GM12892 (cell line): ENCODE results near the gene FBXO41.

Experiments used
- DNase-seq: peaks from one replicate; pipeline ENCODE4 v3.0.0; 2011; ENCODE audit not compliant: insufficient read length
- FAIRE-seq: peaks from 2 replicates; lab custom pipeline; 2011; peaks lifted over from hg19 to GRCh38; lab: Jason Lieb, UNC
- POLR2A ChIP-seq: IDR thresholded peaks from 2 replicates; pipeline ENCODE4 v1.6.1; 2011; ENCODE audit warnings: low read depth, low read length, control low read depth
- POLR2AphosphoS5 ChIP-seq: IDR thresholded peaks from 2 replicates; pipeline ENCODE4 v1.6.1; 2011; ENCODE audit warnings: low read depth, low read length, control low read depth
- TAF1 ChIP-seq: IDR thresholded peaks from 2 replicates; pipeline ENCODE4 v1.6.1; 2011; ENCODE audit warnings: low read depth, mild to moderate bottlenecking, control low read depth, low read length, borderline replicate concordance

The FBXO41 gene

DNA sequence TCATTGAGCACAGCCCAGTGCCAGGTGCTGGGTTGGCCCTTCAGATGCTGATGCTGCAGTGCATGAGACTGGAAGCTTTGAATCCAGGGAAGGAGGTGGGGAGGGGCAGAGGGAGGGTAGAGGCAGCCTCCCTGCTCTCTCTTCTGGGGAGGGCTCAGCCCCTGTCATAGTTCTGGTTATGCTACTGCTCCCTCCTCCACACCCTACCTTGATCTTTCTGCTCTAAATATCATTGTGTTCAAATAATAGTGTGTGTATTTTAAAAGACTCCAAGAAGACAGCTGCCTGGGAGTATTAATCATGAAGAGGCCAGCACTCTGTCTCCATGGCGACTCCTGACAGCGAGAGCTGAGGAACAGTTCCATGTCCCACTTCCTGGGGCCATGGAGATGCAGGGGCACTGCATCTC is 12.9 kb upstream of the FBXO41 start:
- FAIRE-seq (no peak), DNase-seq (no peak)
- no peak for TF ChIP-seq POLR2AphosphoS5
- TF ChIP-seq POLR2A, result no peak
- TF ChIP-seq TAF1, result no peak

DNA sequence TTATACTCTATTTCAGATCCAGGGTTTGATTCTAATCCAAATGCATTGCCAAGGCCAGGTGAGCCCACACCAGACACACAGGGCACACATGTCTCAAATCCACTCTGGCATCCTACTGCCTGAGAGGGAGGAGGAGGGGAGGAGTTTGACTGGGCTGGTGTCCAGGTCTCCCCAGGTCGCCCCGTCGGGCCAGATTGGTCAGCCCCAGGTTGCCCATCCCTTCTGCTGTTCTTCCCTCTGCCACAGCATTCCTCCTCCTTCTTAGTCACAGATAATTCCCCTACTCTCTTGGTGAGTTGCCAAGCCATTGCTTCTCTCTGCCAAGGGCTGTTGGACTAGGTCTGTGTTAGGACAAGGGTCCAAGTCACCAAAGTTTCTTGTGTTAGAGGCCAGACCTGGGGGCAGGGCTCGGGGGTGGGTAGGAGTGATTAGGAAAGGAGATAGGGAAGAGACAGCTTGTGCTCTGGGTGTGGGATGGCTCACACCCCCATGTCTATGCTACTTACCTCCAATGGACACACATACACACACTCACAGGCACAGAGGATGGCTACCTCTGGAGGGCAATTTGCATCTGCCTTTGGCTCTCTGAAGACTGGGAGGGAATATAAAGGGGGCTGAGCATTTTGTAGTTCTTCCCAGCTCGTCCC is 11.6 kb upstream of the FBXO41 start:
- TF ChIP-seq POLR2AphosphoS5 (no peak), POLR2A (no peak), TAF1 (no peak)
- FAIRE-seq (no peak), DNase-seq (no peak)

GRCh38 chr2:73294239-73294638 is 10.0 kb upstream of the FBXO41 start:
- FAIRE-seq (no peak), DNase-seq (no peak)
- TF ChIP-seq POLR2AphosphoS5 (no peak), POLR2A (no peak), TAF1 (no peak)

DNA sequence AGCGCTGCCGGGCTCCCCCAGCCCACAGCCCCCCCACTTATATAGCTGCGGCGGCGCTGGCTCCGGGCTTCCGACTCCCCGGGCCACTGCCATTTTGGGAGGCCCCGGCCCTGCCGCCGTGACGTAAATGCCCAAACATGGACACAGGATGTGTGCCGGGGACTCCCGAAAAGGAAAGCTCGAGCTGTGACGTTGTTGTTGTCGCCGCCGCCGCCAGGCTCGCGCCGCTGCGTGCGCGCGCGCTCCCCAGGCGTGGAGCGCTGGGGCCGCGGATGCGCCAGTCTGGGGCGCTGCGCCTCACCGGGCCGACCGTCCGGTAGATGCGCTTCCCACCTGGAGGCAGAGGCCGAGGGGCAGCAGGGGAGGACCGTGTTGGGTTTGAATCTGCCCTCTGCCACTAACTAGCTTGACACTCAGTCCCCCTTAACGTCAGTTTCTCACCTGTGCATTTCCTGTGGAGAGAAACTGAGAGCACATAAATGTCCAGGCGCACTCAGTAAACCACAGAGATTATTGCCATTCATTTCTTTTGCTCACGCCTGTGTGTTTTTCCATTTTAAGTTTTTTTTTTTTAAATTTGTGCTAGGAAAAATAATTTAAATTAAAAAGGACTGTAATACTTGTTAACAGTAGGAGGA is 9.4 kb upstream of the FBXO41 start, which contains the start of gene EGR4:
Gene EGR4 (minus strand): TSS at position 15 of the 638 bp plus-strand sequence. CDS start 231 bp downstream, outside the sequence.
- FAIRE-seq (peak; percentile 88), DNase-seq (peak; percentile 93)
- TF ChIP-seq TAF1 (no peak), POLR2AphosphoS5 (no peak), POLR2A (no peak)

- DNase-seq (peak; percentile 27), FAIRE-seq (no peak)
- TF ChIP-seq POLR2AphosphoS5, result no peak
- no peak for TF ChIP-seq POLR2A
- TF ChIP-seq TAF1, result no peak
Measured at GRCh38 chr2:73292906-73293533, 8.7 kb upstream of the FBXO41 start.

- no peak for TF ChIP-seq TAF1
- no peak for TF ChIP-seq POLR2AphosphoS5
- no peak for TF ChIP-seq POLR2A
- DNase-seq (no peak), FAIRE-seq (no peak)
Measured at GRCh38 chr2:73292316-73292905, 8.1 kb upstream of the FBXO41 start.

DNA sequence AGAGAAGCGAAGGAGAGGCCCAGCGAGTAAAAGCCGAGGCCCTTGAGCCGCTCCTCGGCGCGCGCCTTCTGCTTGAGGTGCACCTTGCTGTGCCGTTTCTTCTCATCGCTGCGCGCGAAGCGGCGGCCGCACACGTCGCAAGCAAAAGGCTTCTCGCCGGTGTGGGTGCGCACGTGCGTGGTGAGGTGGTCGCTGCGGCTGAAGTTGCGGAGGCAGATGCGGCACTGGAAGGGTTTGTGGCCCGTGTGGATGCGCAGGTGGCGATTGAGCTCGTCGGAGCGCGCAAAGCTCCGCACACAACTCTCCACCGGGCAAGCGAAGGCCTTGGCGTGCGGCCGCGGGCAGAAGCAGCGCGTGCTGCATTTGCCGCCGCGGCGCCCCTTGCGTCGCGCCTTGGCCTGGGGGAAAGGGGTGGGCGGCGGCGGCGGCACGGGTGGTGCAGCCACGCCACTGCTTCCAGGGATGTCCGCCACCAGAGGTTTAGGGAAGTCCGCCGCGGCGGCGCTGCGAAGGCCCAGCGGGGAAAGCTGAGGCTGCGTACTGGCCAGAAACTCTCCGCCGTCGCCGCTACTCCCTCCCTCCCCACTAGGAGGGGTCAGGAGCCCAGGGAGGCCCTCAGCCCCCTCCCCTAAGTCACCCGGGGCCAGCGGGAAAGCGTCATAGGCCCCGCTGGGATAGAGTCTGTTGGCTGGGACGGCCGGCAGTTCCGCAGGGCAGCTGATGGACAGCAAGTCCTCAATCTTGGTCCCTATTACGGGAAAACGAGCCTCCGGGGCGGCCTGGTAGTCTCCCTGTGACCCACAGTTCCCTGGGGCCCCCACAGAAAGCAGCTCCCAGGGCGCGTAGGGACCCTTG is 7.4 kb upstream of the FBXO41 start:
- DNase-seq, result no peak
- FAIRE-seq, result no peak
- TF ChIP-seq POLR2A (no peak), POLR2AphosphoS5 (no peak), TAF1 (no peak)

DNA sequence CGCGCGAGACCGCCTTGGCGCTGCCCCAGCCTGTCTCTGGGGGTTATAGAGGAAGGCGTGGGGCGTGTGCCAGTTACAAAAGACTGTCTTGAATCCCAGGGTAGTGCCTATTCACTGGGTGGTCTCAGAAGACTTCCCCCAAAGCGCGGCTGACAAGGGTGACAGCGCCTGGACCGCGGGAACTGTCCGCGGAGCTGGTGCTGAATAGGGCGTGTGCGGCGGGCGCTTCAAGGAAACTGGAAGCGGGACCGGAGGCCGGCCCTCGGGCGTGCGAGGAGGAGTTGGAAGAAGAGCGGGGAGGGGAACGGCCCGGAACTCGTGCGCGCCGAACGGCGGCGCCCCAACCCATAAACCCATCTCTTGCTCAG is 6.8 kb upstream of the FBXO41 start:
- DNase-seq, result peak; percentile 51
- TF ChIP-seq POLR2AphosphoS5 (no peak), POLR2A (no peak), TAF1 (no peak)
- no peak for FAIRE-seq

DNA sequence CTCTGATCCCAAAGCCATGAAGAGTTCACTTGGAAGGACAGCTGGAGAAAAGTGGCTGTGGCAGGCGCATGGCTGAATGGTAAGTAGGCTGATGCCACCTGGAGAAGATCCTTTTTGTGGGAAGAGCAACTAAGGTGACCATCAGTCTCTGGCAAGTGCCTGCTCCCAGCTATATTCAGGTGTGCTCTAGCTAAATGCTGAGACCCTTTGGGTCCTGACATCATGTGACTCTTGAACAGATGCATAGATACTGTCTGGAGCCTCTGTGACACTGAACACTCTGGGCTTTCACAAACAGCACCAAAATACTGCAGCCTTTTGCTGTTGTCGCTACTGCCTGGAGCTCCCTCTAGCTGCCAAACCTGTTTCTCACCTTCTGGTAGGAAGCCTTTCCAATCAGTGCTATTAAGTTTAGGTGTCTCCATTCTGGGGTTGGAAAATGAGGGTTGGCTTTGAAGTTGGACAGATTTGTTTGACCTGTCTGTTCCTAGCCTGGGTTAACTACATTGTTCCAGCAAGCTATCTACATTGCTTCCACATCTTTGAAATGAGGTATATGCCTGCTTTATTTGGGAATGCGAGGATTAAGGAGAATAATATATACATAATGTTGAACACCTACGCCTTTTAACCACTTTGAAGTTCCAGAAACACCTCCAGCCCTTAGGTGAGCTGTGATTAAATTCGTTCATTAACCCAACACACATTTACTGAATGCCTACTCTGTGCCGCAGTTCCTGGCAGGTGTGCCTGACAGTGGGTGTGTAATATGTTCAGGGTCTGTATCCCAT is 6.0 kb upstream of the FBXO41 start:
- FAIRE-seq, result peak; percentile 77
- TF ChIP-seq POLR2A (no peak), POLR2AphosphoS5 (no peak), TAF1 (no peak)

GRCh38 chr2:73289304-73289703 is 5.0 kb upstream of the FBXO41 start:
- FAIRE-seq (no peak), DNase-seq (no peak)
- TF ChIP-seq POLR2AphosphoS5 (no peak), POLR2A (no peak), TAF1 (no peak)

More for the DNA sequence above, 6.0 kb upstream of the FBXO41 start:
- no peak for DNase-seq
